IMR-90 (cell line): Measurements from ENCODE around the gene FOXO6. TPM values are rescaled to one million over a fixed set of nuclear protein-coding genes. Genes with fewer than 3 reads are reported as not detected.

Experiments used
- ATAC-seq: fragments of 200-7000 bp; cut with Tn5 transposase; 2 replicates; pipeline ENCODE4 v1.9.1; 2020; ENCODE audit warnings: low read depth, mild to moderate bottlenecking, moderate library complexity
- BruUV-seq: library from RNA; stranded (reverse); fragments of 400-500 nt; replicated peaks from 2 replicates; lab custom pipeline; 2021; lab: Mats Ljungman, UMichigan
- CTCF ChIA-PET: fragments of 300-600 bp; formaldehyde crosslinking; extraction: SDS; loops from one replicate; lab custom pipeline; 2021; ENCODE audit warnings: antibody characterized with exemption; lab: Yijun Ruan, JAX
- POLR2A ChIA-PET: fragments of 300-600 bp; sonication (Branson Sonifier 250); formaldehyde crosslinking; loops from one replicate; lab custom pipeline; 2022; ENCODE audit warnings: antibody characterized with exemption; ENCODE audit not compliant: unreplicated experiment; lab: Charles Lee
- DNase-seq: peaks from one replicate; pipeline ENCODE4 v3.0.0; 2013
- H2AFZ ChIP-seq: replicated peaks from 2 replicates; pipeline ENCODE3; 2013; ENCODE audit warnings: low read length, mild to moderate bottlenecking; ENCODE audit not compliant: poor library complexity
- H2AK5ac ChIP-seq: 2 replicates; pipeline ENCODE4 v1.6.1; 2013; ENCODE audit warnings: low read depth, low read length, inconsistent platforms
- H2AK9ac ChIP-seq: replicated peaks from 2 replicates; pipeline ENCODE3; 2013; ENCODE audit warnings: mild to moderate bottlenecking, low read depth, low read length, moderate library complexity; ENCODE audit not compliant: poor library complexity
- H2BK120ac ChIP-seq: 2 replicates; pipeline ENCODE4 v1.6.1; 2013; ENCODE audit warnings: low read depth, low read length, inconsistent platforms
- H2BK15ac ChIP-seq: 3 replicates; pipeline ENCODE4 v1.6.1; 2013; ENCODE audit warnings: low read depth, low read length, inconsistent platforms
- H2BK20ac ChIP-seq: 2 replicates; pipeline ENCODE4 v1.6.1; 2013; ENCODE audit warnings: low read depth, mild to moderate bottlenecking, inconsistent platforms, low read length, moderate library complexity
- H2BK5ac ChIP-seq: 2 replicates; pipeline ENCODE4 v1.6.1; 2013; ENCODE audit warnings: mild to moderate bottlenecking, low read depth, low read length, inconsistent platforms; ENCODE audit not compliant: poor library complexity, severe bottlenecking
- H3K14ac ChIP-seq: replicated peaks from 2 replicates; pipeline ENCODE4 v1.6.1; 2013; ENCODE audit warnings: low read depth, low read length, inconsistent platforms
- H3K18ac ChIP-seq: 2 replicates; pipeline ENCODE4 v1.6.1; 2013; ENCODE audit warnings: low read depth, low read length, control low read depth
- H3K23ac ChIP-seq: 2 replicates; pipeline ENCODE4 v1.6.1; 2013; ENCODE audit warnings: low read depth, low read length, inconsistent platforms
- H3K27ac ChIP-seq: 2 replicates; pipeline ENCODE4 v1.5.1; 2013; ENCODE audit warnings: mild to moderate bottlenecking, control low read depth, low read length; ENCODE audit not compliant: insufficient read depth
- H3K27me3 ChIP-seq: 2 replicates; pipeline ENCODE4 v1.6.1; 2013; ENCODE audit warnings: low read length; ENCODE audit not compliant: control insufficient read depth, insufficient read depth
- H3K36me3 ChIP-seq: 2 replicates; pipeline ENCODE4 v1.6.1; 2013; ENCODE audit warnings: low read length, mixed read lengths; ENCODE audit not compliant: control insufficient read depth, insufficient read depth
- H3K4ac ChIP-seq: 2 replicates; pipeline ENCODE4 v1.6.1; 2013; ENCODE audit warnings: low read depth, low read length, inconsistent platforms
- H3K4me1 ChIP-seq: 2 replicates; pipeline ENCODE4 v1.6.1; 2013; ENCODE audit warnings: low read length, mixed read lengths; ENCODE audit not compliant: control insufficient read depth, insufficient read depth
- H3K4me2 ChIP-seq: 2 replicates; pipeline ENCODE4 v1.6.1; 2013; ENCODE audit warnings: low read depth, mild to moderate bottlenecking, control low read depth, low read length, moderate library complexity
- H3K4me3 ChIP-seq: 2 replicates; pipeline ENCODE4 v1.5.1; 2013; ENCODE audit warnings: low read depth, mild to moderate bottlenecking, control low read depth, low read length, moderate library complexity; ENCODE audit not compliant: insufficient read depth
- H3K56ac ChIP-seq: 2 replicates; pipeline ENCODE4 v1.6.1; 2013; ENCODE audit warnings: low read length, inconsistent platforms; ENCODE audit not compliant: insufficient read depth; ENCODE audit errors: extremely low read depth
- H3K79me1 ChIP-seq, 2 experiments: 2 replicates each; pipeline ENCODE4 v1.6.1; 2013; ENCODE audit warnings: low read length in 2 of 2, inconsistent platforms in 1 of 2, low read depth in 1 of 2
- H3K9ac ChIP-seq: 2 replicates; pipeline ENCODE4 v1.6.1; 2013; ENCODE audit warnings: low read depth, low read length, control low read depth
- H3K9me1 ChIP-seq: 2 replicates; pipeline ENCODE4 v1.6.1; 2013; ENCODE audit warnings: low read length, inconsistent platforms; ENCODE audit not compliant: insufficient read depth
- H3K9me3 ChIP-seq: 2 replicates; pipeline ENCODE4 v1.6.1; 2013; ENCODE audit warnings: low read length; ENCODE audit not compliant: control insufficient read depth, insufficient read depth
- H4K20me1 ChIP-seq: 2 replicates; pipeline ENCODE4 v1.6.1; 2013; ENCODE audit warnings: low read length, inconsistent platforms; ENCODE audit not compliant: insufficient read depth
- H4K5ac ChIP-seq: 2 replicates; pipeline ENCODE4 v1.6.1; 2013; ENCODE audit warnings: mild to moderate bottlenecking, low read depth, low read length, control low read depth
- H4K8ac ChIP-seq, 2 experiments: 2 replicates each; pipeline ENCODE4 v1.6.1; 2013; ENCODE audit warnings: low read depth in 2 of 2, low read length in 2 of 2, control low read depth in 1 of 2, inconsistent platforms in 1 of 2
- H4K91ac ChIP-seq: 2 replicates; pipeline ENCODE4 v1.6.1; 2013; ENCODE audit warnings: low read depth, low read length, inconsistent platforms; ENCODE audit not compliant: insufficient read depth
- BHLHE40 ChIP-seq: fragments of 150-350 bp; IDR thresholded peaks from 2 replicates; pipeline ENCODE4 v1.6.1; 2016; ENCODE audit warnings: mild to moderate bottlenecking, low read depth, low read length
- CEBPB ChIP-seq: IDR thresholded peaks from 2 replicates; pipeline ENCODE4 v1.6.1; 2012; ENCODE audit warnings: low read depth, low read length, improper control_type of control experiment
- CHD1 ChIP-seq: IDR thresholded peaks from 2 replicates; pipeline ENCODE4 v1.6.1; 2012; ENCODE audit warnings: low read depth, low read length, improper control_type of control experiment
- CTCF ChIP-seq: conservative IDR thresholded peaks from 2 replicates; pipeline ENCODE4 v1.5.1; 2012; ENCODE audit warnings: mild to moderate bottlenecking, low read depth, low read length, improper control_type of control experiment
- FOS ChIP-seq: fragments of 150-350 bp; IDR thresholded peaks from 2 replicates; pipeline ENCODE4 v1.6.1; 2016; ENCODE audit warnings: low read depth, low read length
- MAFK ChIP-seq: IDR thresholded peaks from 2 replicates; pipeline ENCODE4 v1.6.1; 2012; ENCODE audit warnings: low read depth, low read length, improper control_type of control experiment
- MAZ ChIP-seq: IDR thresholded peaks from 2 replicates; pipeline ENCODE4 v1.6.1; 2012; ENCODE audit warnings: low read depth, mild to moderate bottlenecking, low read length, improper control_type of control experiment, moderate library complexity, borderline replicate concordance
- MXI1 ChIP-seq: IDR thresholded peaks from 2 replicates; pipeline ENCODE4 v1.6.1; 2012; ENCODE audit warnings: low read depth, mild to moderate bottlenecking, low read length, moderate library complexity, borderline replicate concordance
- NFE2L2 ChIP-seq: fragments of 150-350 bp; IDR thresholded peaks from 2 replicates; pipeline ENCODE4 v1.6.1; 2016; ENCODE audit warnings: low read depth, mild to moderate bottlenecking, low read length
- POLR2A ChIP-seq: IDR thresholded peaks from 2 replicates; pipeline ENCODE4 v1.6.1; 2012; ENCODE audit warnings: mild to moderate bottlenecking, low read depth, low read length
- RAD21 ChIP-seq: IDR thresholded peaks from 2 replicates; pipeline ENCODE4 v1.6.1; 2012; ENCODE audit warnings: low read length, improper control_type of control experiment
- RCOR1 ChIP-seq: IDR thresholded peaks from 2 replicates; pipeline ENCODE4 v1.6.1; 2012; ENCODE audit warnings: mild to moderate bottlenecking, low read length, improper control_type of control experiment; ENCODE audit not compliant: insufficient replicate concordance
- RFX5 ChIP-seq: IDR thresholded peaks from 2 replicates; pipeline ENCODE4 v1.8.0; 2012; ENCODE audit warnings: low read depth, mild to moderate bottlenecking, low read length, moderate library complexity
- SMC3 ChIP-seq: fragments of 150-350 bp; IDR thresholded peaks from 2 replicates; pipeline ENCODE4 v1.6.1; 2016; ENCODE audit warnings: low read depth, mild to moderate bottlenecking, antibody characterized with exemption, low read length, moderate library complexity
- WGBS, 2 experiments: methylation state at CpG; one replicate each; pipeline versions ENCODE4 v1.1.5 to v1.1.7; 2013; ENCODE audit warnings: missing lambda C conversion rate in 2 of 2; ENCODE audit not compliant: insufficient read length in 1 of 2; ENCODE audit errors: extremely low coverage in 2 of 2; 5-methylcytosine and 5-hydroxymethylcytosine counted together
- dilution Hi-C: fragments of 300-500 bp; cut with HindIII; formaldehyde crosslinking; loops from one replicate; pipeline ENCODE4 v1.14.3; 2018; ENCODE audit warnings: low sequenced_read_pairs; ENCODE audit not compliant: unreplicated experiment
- in situ Hi-C: fragments of 300-500 bp; cut with MboI; formaldehyde crosslinking; loops from 3 replicates; pipeline ENCODE4 v1.14.3; 2019; ENCODE audit warnings: low sequenced_read_pairs, inconsistent platforms, mixed read lengths
- intact Hi-C: fragments of 100-400 bp; cut with micrococcal nuclease; formaldehyde crosslinking; loops from 2 replicates; pipeline ENCODE4 v1.10.0; 2022
- polyA plus RNA-seq, 3 experiments: library from polyadenylated mRNA; depleted of rRNA; stranded (reverse); fragments of >200 nt; gene quantifications; 2 replicates each; pipeline ENCODE4 v1.2.3, GENCODE V29; 2012; ENCODE audit warnings: low replicate concordance in 1 of 3
- total RNA-seq: library from RNA; depleted of rRNA; stranded (reverse); fragments of >200 nt; gene quantifications from 2 replicates; pipeline ENCODE4 v1.2.3, GENCODE V29; 2012
- TF ChIP-seq, protein P1 (sequence below): fragments of 150-350 bp; IDR thresholded peaks from 2 replicates; pipeline ENCODE4 v1.6.1; 2017; ENCODE audit warnings: mild to moderate bottlenecking, antibody characterized with exemption, low read length, low read depth
- TF ChIP-seq, protein P2 (sequence below): fragments of 150-350 bp; IDR thresholded peaks from 2 replicates; pipeline ENCODE4 v1.6.1; 2016; ENCODE audit warnings: low read depth, mild to moderate bottlenecking, low read length, moderate library complexity, borderline replicate concordance

FOXO6 gene
- total and polyA plus RNA-seq, 2 of the 4 experiments (the other 2 are of a cell fraction): not detected

- H3K18ac ChIP-seq: no peak overlapping the region
- ChIA-PET CTCF (no interaction called here), POLR2A (no interaction called here)
- WGBS, 2 experiments: 50% methylated on average over 1 of the region's 7 CpGs; no CpG with 5 or more reads in 1 of the 2 experiments
- H3K36me3 ChIP-seq: no peaks in the 10 kb centered on the region
- H2AFZ ChIP-seq: no peak overlapping the region
- BruUV-seq: no TSS peak
- H3K23ac ChIP-seq: no peak overlapping the region
- H2BK120ac ChIP-seq: no peak overlapping the region
- no peak overlapping the region for H4K5ac ChIP-seq
- H2BK5ac ChIP-seq: no peak overlapping the region
- DNase-seq (no peak), ATAC-seq (no peak)
- no peak overlapping the region for H3K14ac ChIP-seq
- dilution Hi-C loops: no loop called here
- TF ChIP-seq FOS (no peak), RFX5 (no peak), RAD21 (no peak), RCOR1 (no peak), CTCF (no peak), MAFK (no peak), CEBPB (no peak), BHLHE40 (no peak), MAZ (no peak), MXI1 (no peak), SMC3 (no peak), CHD1 (no peak), NFE2L2 (no peak), POLR2A (no peak)
- TF ChIP-seq, protein P1, sequence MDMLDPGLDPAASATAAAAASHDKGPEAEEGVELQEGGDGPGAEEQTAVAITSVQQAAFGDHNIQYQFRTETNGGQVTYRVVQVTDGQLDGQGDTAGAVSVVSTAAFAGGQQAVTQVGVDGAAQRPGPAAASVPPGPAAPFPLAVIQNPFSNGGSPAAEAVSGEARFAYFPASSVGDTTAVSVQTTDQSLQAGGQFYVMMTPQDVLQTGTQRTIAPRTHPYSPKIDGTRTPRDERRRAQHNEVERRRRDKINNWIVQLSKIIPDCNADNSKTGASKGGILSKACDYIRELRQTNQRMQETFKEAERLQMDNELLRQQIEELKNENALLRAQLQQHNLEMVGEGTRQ: no peak
- TF ChIP-seq, protein P2, sequence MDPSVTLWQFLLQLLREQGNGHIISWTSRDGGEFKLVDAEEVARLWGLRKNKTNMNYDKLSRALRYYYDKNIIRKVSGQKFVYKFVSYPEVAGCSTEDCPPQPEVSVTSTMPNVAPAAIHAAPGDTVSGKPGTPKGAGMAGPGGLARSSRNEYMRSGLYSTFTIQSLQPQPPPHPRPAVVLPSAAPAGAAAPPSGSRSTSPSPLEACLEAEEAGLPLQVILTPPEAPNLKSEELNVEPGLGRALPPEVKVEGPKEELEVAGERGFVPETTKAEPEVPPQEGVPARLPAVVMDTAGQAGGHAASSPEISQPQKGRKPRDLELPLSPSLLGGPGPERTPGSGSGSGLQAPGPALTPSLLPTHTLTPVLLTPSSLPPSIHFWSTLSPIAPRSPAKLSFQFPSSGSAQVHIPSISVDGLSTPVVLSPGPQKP: no peak
- H3K4me3 ChIP-seq: no peak overlapping the region
- intact Hi-C loops: no loop called here
- no peak overlapping the region for H2BK20ac ChIP-seq
- no peak overlapping the region for H3K4me2 ChIP-seq
- H3K9ac ChIP-seq: no peak overlapping the region
- H3K9me1 ChIP-seq: 0 out of 2 replicates have a peak, but pooled peaks cover 4% of the 10 kb centered on the region
- no peak overlapping the region for H3K27ac ChIP-seq
- peaks cover 2% of the 10 kb centered on the region; the same call in 1 of the 2 replicates for H3K4me1 ChIP-seq
- H2BK15ac ChIP-seq: no peak overlapping the region
- H2AK9ac ChIP-seq: no peak overlapping the region
- no peak overlapping the region for H2AK5ac ChIP-seq
- in situ Hi-C loops: loop anchor here (5.0 to 25.0 kb wide), 2 partner anchors 148 to 378 kb away; no protein-coding TSS in a partner anchor
- H3K27me3 ChIP-seq: peaks cover 34% of the 10 kb centered on the region
- peaks cover 6% of the 10 kb centered on the region for H3K9me3 ChIP-seq
- H3K4ac ChIP-seq: no peak overlapping the region
- H4K91ac ChIP-seq: no peak overlapping the region
- H3K56ac ChIP-seq: no peak overlapping the region
- H3K79me1 ChIP-seq: no peaks in the 10 kb centered on the region
- no peak overlapping the region for H4K8ac ChIP-seq
- H4K20me1 ChIP-seq: 0 out of 2 replicates have a peak, but pooled peaks cover 4% of the 10 kb centered on the region
Observed at GRCh38 chr1:41414716-41415306, 53.6 kb downstream of the FOXO6 start.
